GM21528 (cell line): ENCODE data around the gene RFLNA.

ENCODE experiments used
- ATAC-seq: cut with Tn5 transposase; IDR thresholded peaks from one replicate; pipeline ENCODE4 v1.9.1; 2021; ENCODE audit warnings: mild to moderate bottlenecking, moderate library complexity; ENCODE audit not compliant: unreplicated experiment, low FRiP score

RFLNA gene

DNA sequence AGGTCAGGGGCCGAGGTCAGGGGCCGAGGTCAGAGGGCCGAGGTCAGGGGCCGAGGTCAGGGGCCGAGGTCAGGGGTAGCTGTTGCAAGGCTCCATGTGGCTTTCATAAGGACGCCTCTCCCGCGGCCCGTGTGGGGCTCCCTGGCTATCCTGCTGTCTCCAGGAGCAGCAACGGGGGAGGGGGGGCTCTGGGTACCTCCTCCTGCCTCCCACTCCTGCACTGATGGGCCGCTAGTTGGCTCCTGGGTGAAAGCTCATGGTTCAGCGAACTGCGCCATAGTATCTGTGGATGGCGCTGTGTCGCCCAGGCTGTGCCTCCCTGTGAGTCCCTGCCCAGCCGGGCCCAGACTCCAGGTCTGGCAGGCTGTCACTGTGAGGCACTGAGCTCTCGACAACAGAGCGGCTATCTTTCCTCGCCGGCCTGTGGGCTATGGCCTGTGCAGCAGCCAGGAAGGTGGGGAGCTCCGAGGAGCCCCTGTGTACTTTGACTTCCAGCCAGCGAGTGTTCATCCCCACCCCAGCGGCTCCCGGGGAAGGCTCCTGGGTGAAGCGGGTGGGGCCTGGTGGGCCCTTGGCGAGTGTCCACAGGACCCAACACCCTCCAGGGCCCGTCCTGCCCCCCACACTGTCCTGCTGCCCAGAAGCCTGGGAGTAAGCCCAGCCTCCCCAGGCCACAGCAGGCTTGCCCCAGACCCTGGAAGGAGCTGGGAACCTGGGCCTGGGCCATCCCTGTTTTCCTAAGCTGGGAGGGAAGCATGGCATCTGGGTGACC is 8.1 kb downstream of the RFLNA start:
- no peak for ATAC-seq

GRCh38 chr12:124303579-124304313 is 8.9 kb downstream of the RFLNA start:
- no peak for ATAC-seq

- no peak for ATAC-seq
These were observed 9.5 kb downstream of the RFLNA start for GRCh38 chr12:124304314-124304790.

DNA sequence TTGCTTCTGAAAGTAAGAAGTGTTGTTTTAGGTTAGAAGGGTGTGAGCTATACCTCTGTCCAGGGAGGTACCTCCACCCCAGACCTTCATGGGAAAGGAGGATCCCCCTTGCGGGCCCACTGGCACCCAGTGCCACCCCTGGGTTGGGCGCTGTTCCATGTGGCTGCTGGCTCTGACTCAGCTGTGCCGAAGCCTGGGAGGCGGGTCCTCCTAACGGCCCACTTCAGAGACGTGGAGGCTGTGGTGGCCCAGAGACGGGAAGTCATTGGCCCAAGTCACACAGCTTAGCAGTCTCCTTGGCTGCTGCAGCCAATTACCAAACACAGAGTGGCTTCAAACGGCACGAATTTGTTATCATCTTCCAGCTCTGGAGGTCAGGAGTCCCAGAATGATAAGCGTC is 10.2 kb downstream of the RFLNA start:
- no peak for ATAC-seq

DNA sequence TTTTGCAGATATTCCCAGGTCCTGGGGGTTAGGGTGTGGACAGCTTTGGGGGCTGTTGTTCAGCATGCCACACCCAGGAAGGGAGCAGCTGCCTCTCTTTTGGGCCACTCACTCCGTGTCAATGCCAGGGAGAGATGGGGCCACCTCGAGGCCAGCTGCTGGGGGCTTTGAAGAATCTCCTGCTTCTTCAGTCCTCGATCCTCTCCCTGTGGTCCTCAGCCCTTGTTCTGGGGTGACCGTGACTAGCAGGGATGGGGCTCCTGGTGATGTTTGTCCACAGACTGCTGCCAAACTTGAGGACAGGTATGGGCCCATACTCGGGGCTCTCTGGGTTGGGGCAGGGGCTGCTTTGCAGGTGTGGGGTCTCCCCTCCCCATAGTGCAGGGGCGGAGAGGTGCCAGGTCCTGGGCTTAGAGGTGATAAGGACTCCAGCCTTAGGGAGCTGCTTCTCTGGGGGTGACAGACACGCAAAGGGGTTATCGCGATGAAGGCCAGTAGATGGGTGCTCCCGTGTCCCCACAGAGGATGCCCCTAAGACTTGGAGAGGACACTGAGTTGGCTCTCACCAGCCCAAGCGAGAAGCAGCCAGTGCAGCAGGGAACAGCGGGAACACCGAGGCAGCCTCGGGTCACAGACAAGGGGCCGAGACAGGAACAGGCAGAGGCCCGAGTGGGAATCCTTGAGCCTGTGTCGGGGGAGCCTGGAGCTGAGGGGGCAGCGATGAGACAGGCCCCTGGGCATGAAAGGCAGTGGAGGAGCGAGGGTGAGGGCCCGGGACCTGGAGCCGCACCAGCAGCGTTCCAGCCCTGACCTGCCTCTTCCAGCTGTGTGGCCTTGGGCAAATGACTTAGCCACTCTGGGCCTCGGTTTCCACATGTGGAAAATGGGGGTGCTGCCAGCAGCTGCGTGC is 11.1 kb downstream of the RFLNA start:
- no peak for ATAC-seq

DNA sequence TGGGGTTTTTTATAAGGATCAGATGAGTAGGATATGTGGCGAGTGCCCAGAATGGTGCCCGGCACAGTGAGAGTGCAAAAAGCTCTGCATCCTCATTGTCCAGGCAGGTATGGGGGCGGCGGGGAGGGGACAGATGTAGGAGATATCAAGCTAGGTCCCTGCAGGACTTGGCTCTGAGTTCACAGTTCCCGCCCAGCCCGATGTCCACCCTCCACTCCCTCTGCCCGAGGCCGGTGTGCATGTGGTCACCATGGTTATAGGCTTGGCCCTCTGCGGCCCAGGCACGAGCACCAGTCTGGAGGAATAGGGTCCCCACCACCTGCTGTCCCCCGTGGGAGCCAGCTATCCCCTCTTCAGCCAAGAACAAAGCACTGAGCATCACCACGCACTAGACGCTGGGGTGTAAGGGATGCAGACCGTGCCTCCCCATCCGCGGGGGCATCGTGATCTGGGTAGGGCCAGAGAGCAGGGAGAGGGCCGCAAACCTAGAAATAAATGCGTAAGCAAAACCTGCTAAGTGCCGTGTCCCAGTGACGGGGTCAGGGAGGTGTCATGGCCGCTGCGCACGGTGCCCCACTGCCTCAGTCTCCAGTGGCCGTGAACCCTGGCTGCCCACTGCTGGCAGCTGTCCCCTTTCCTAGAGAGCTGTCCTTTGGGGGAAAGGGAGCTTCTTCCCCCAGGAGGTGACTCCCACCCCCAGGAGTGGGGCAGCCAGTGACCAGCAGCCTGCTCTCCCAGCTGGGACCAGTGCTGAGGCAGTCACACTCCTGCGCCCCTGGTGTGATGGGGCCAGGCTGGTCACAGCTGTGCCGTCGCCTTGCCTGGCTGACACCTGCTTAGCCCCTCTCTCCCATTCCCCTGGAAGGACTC is 12.0 kb downstream of the RFLNA start:
- ATAC-seq, result no peak

DNA sequence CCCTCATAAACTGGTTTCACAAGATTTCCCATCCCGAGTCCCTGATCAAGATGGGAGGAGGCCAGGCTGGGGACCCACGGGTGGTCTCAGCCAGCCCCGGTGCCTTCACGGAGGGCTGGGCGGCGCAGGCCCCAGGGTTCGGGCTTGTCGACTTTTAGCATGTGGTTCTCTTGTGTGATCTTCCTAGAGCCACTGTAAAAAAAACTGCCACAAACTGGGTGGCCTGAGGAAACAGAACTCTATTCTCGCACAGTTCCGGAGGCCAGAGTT is 12.6 kb downstream of the RFLNA start:
- ATAC-seq, result no peak

DNA sequence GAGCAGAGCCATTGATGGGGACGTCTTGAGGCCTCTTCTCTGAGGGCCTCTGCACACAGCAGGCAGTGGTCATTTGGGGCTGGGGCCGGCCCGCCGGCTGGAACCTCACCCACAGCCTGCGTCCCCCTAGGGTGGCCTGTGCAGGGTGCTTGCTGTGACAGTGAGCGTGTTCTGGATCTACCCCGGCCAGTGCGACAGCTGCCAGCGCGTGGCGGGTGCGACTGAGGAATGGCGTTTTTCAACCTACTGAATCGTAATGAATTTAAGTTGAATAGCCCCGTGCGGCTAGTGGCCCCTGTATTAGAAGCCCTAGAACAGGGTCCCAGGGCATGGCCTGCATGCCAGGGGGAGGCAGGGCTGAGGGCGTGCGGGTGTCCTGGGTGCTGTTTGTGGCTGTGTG is 13.8 kb downstream of the RFLNA start:
- ATAC-seq, result no peak

GRCh38 chr12:124309231-124309630 is 14.3 kb downstream of the RFLNA start:
- no peak for ATAC-seq

DNA sequence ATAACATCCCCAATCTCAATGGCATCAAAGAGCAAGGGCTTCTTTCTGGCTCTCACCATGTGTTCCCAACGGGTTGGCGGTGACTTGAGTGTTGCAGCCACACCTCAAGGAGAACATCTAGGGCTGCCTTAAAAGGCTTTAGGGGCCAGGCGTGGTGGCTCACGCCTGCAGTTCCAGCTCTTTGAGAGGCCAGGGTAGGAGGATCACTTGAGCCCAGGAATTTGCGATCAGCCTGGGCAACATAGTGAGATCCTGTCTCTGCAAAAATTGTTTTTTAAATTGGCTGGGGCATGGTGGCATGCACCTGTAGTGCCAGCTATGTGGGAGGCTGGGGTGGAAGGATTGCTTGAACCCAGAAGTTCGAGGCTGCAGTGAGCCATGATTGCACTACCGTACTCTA is 14.9 kb downstream of the RFLNA start:
- ATAC-seq, result no peak

GRCh38 chr12:124310178-124310577 is 15.3 kb downstream of the RFLNA start:
- no peak for ATAC-seq

DNA sequence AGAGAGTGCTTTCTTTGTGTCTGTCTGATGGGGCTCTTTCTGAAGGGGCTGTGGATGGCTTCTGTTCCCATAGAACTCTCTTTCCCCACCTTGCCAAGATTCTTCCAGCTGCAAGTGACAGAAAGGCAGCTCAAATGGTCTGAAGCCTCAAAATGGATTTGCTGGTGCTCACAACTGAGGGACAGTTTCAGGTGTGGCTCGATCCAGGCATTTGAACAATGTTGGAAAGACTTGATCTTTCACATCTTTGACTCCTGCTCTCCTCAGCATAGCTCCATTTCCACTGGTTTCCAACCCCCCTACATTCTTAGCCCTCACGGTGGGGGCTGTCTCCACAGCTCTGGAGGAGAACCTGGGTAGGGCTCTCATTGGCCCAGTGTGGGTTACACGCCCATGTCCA is 15.9 kb downstream of the RFLNA start:
- ATAC-seq, result no peak

DNA sequence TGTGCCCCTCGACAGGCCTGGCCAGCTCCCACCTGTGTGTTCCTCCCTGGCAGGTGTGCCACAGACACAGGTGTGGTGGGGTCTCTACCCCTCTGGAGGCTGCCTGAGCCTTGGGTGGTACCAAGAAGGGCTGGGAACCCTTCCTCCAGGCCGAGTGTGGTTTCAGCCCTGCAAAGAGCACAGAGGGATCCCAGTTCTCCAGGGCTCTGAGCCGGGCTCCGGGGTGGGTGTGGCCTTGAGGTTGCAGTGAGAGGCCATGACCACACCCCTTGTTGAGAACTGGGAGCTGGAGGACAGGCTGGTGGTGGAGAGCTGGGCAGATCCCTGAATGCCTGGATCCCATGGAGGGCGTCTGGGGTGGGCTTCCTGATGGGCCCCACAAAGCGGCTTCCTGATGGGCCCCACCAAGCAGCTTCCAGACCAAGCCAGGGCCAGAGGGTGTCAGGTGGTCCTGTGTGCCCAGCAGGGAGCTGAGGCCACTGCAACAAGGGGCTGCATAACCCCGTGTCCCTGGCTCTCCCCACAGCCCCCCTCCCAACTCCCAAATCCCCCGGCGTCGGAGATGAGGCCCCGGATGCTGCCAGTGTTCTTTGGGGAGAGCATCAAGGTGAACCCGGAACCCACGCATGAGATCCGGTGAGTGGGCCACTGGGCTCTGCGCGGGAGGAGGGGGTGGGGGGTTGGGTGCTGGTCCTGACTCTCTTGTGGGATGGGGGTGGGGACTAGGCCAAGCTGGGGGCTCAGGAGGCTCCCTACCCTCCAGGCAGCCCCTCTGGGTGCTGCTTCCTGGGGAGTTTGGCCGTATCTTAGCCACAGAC is 16.6 kb downstream of the RFLNA start:
- no peak for ATAC-seq

- no peak for ATAC-seq
These were observed 17.7 kb downstream of the RFLNA start for GRCh38 chr12:124312601-124313000.

- no peak for ATAC-seq
These were observed 19.3 kb downstream of the RFLNA start for GRCh38 chr12:124314207-124314606.

GRCh38 chr12:124314766-124315165 is 19.9 kb downstream of the RFLNA start:
- ATAC-seq, result no peak

- ATAC-seq, result no peak
These were observed 20.6 kb downstream of the RFLNA start for GRCh38 chr12:124315372-124316044.

DNA sequence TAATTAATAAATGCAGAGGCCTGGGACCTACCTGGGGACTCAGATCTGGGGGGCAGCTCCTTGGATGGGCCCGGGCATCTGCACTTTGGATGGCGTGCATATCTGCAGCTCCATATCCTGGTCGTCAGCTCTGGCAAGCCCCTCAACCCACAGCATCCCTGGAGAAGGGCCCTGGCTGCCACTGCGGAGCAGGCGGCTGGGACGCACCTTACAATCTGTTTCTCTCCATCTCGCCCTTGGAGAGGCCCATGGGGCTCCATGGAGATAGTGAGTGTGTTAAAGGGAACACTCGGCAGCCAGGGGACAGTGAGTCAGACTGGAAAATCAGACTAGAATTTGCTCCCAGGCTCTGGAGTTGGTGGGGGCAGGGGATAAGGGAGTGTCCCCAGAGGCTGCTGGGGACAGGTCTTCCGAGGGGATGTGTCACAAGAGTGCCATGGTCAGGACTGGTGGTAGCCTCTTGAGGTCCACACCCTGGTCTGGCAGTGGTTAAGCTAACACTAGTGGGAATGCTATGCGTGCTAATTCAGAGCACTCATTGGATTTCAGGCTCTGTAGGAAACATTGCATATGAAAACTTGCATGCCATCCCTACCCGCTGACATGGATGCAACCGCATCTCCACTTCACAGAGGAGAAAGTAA is 21.5 kb downstream of the RFLNA start:
- no peak for ATAC-seq
